NCI-H524 treated with DMSO at 0.1 percent for 48 hours (cell line): Measurements from ENCODE around the gene OPN1LW.
"Not testable (repeated sequence)": the region's sequence is repeated elsewhere in the genome, so short reads cannot be mapped to it uniquely, and the experiment has no call there.

Source experiments
- DNase-seq: peaks from one replicate; lab custom pipeline; 2025; lab: John Stamatoyannopoulos, UW

OPN1LW gene

DNA sequence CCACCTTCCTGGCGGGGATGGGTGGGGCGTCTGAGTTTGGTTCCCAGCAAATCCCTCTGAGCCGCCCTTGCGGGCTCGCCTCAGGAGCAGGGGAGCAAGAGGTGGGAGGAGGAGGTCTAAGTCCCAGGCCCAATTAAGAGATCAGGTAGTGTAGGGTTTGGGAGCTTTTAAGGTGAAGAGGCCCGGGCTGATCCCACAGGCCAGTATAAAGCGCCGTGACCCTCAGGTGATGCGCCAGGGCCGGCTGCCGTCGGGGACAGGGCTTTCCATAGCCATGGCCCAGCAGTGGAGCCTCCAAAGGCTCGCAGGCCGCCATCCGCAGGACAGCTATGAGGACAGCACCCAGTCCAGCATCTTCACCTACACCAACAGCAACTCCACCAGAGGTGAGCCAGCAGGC lies at the start of gene OPN1LW:
TSS of gene OPN1LW (plus strand) at position 234 of the 400 bp plus-strand sequence. CDS start at position 275, 41 bp downstream.
- not testable (repeated sequence) for DNase-seq

- DNase-seq: no peak
Measured at GRCh38 chrX:154094833-154095232, 49.2 kb upstream of the OPN1LW start.

DNA sequence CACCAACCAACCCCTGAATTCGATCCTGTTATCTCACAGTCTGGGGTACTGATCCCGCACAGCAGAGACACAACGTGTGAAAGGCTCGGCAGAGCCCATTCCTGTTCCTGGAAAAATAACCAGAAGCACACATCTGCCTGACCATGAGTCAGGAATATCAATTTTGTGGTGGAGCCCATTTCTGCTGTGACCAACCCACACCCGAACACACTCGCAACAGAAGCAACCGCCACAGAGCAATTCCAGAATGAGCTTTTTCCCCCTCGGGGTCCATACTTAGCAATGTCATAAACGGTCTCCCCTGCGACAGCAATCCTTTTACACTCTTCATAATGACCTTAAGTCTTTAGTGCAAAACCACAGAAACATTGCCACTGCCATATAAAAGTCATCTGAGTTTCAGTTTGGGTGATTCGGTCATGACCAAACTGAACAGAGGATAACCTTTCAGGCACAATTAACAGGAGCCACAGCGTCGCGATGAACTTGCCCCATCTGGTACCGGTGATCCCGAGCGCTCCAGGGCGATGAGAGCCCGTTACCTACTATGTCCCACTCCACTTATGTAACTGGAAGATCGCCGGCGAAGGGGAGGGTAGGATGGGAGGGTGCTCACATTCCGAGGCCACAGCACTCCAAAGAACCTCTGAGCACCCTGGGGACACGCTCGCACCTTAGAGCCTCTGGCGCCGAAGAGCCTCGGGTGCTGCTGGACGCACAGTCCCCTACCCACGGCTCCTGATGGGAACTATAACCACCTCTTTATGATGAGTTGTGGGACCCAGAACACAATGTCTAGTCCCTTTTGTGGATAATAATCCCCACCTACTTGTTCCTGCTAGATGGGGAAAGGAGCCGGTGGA lies 47.7 kb upstream of the OPN1LW start:
- DNase-seq: no peak

DNA sequence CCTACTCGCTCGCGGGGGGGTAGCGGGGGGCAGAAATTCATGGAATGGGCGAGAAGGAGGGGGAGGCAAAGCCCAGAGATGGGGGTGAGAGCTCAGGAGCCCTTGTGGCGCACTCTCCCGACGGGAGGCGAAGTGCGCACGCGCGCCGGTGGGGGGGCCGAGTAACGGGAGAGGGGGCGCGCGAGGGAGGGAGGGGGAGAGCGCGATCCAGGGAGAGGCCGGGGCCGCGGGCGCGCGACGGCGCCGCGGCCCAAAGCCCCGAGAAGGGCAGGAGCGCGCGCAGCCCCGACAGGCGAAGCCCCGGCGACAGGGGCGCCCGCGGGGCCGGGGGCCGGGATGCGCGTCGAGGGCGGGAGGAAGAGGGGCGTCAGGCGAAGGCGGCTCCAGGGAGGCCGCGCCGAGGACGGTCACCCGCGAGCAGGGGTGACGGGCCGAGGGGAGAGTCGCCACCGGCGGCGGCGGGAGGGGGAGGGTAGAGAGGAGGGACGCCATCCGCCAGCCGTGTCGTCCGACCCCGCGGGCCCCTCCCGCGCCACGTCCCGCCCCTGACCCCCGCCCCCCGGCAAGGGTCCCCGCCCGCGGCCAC lies 46.9 kb upstream of the OPN1LW start:
- DNase-seq: no peak

DNA sequence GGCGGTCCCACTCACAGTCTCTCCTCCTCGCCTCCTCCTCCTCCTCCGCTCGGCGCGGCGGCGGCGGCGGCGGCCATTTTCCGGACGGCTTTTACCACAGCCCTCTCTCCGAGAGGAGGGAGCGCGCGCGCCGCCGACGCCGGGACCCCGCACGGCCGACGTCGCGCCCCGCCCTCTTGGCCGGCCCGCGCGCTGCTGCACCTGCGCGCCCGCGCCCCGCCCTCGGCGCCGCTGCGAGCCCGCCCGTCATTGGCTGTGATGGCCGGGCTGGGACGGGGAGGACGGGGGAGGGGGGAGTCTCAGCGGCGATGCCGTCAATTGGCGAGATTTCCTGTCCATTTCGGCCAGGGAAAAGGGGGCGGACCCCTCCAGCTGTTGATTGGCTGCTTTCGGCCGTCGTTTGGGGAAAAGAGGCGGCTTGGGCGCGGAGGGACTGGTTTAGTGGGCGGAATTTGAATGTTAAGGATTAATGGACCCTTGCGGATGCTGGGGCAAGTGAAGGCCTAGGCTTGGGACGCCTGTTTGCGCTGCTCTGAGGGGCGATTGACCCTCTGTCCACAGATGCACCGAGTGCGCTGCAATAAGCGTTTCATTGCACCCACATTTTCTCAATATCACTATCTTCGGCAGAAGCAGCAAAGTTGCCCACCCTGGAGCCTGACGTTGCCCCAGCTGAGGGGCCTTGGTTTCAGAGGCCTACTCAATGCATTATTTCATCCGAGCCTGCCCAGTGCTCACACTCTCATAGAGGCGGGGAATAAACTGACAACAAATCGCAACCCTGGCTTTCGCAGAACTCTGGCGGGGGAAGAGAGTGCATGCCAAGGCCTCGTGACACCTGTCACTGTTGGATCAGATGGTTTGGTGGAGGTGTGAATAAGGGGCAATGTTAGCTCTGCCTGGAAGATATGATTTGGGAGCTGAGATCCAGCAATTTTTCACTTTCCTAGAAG lies 46.2 kb upstream of the OPN1LW start, which contains the start of gene MECP2:
TSS of gene MECP2 (minus strand) at position 129 of the 953 bp plus-strand sequence.
- peak; percentile 76 for DNase-seq

GRCh38 chrX:154098551-154098950 lies 45.5 kb upstream of the OPN1LW start:
- no peak for DNase-seq

- DNase-seq: no peak
Measured at GRCh38 chrX:154113729-154114128, 30.3 kb upstream of the OPN1LW start.

DNA sequence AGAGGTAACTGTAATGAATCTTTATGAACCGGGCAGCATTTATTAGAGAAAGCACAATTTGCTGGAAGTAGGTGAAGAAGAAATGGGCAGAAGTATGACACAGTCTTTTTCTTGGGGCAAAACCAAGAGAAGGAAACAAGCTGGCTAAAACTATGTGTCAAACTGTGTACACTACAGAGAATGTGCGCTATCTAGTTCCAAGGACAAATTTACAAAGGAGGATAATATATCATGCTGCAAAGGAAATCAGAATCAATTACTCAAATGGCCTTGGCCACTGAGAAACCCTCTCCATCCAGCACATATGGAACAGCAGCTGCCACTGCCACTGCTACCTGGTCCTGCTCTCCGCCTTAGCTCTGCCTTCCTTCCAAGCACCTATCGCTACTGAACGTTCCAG lies 29.4 kb upstream of the OPN1LW start:
- DNase-seq: no peak

- DNase-seq: no peak
Measured at GRCh38 chrX:154115071-154115470, 29.0 kb upstream of the OPN1LW start.

DNA sequence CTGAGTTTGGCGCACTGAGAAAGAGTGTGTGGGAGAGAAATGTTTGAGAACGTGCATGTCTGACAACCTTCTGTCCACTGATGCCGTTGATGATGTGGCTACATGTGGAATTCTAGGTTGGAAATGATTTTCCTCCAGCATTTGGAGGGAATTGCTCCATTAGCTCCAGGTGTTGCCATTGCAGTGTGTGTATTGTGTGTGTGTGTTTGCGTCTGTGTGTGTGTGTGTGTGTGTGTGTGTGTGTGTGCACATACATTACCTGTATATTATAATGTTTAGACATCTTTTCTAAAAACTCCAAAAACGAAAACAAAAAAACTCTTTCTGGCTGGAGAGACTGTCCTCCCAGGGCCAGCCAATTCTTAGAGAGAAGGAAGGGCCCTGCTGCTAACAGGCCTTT lies 28.3 kb upstream of the OPN1LW start:
- no peak for DNase-seq

- DNase-seq: no peak
Measured at GRCh38 chrX:154116426-154117211, 27.4 kb upstream of the OPN1LW start.

DNA sequence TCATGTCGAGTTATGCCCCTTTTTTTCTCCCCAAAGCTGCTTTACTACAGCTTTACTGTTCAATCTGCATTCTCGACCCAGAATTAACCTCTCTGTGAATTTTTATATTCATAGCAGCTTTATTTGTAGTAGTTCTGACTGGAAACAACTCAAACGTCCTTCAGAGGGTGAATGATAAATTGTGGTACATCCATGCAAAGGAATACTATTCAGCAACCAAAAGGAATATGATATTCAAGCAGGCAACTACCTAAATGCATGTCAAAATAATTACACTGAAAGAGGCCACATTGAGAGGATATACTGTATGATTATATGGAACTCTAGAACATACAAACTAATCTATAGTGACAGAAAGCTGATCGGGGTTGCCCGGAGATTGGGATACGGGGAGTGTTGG lies 26.5 kb upstream of the OPN1LW start:
- DNase-seq: no peak

DNA sequence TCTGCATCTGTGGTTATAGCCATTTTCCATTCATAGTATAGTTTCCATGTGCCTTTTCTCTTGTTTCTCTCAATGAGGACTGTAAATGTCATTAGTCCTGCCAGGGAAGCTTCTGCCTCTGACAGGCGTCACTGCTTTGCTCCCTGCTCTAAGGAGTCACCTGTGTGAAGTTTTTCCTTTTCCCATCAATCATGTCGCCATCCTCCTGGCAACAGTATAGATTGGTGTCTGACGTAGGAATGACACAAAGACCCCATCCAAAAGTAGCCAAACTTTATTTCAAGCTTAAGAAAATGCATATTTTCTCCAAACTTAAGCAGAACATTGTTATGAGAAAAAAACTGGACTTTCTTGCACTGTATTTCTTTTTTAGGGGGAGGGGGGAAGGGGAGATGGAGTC lies 23.5 kb upstream of the OPN1LW start:
- no peak for DNase-seq

DNA sequence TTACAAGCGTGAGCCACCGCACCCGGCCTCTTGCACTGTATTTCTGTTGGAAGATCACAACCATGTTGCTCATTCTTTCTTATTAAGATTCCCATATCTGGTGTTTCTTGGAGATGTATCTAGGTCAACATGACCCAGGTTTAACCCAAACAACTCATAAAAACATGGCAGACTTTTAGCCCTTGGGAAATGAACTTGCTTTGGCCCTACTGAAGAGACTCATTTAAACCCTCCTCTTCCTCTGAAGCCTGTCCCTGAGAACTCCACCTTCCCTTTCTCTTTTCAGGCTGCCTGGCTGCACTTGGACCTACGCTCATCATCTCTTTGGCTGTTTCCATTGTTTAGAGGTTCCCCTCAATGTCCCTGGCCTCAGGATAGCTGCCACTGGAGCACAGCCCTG lies 22.8 kb upstream of the OPN1LW start:
- no peak for DNase-seq

GRCh38 chrX:154121961-154122360 lies 22.1 kb upstream of the OPN1LW start:
- DNase-seq: no peak

- no peak for DNase-seq
Measured at GRCh38 chrX:154123241-154124219, 20.5 kb upstream of the OPN1LW start.

- DNase-seq: no peak
Measured at GRCh38 chrX:154125391-154126040, 18.5 kb upstream of the OPN1LW start.

GRCh38 chrX:154126101-154126500 lies 17.9 kb upstream of the OPN1LW start:
- no peak for DNase-seq

DNA sequence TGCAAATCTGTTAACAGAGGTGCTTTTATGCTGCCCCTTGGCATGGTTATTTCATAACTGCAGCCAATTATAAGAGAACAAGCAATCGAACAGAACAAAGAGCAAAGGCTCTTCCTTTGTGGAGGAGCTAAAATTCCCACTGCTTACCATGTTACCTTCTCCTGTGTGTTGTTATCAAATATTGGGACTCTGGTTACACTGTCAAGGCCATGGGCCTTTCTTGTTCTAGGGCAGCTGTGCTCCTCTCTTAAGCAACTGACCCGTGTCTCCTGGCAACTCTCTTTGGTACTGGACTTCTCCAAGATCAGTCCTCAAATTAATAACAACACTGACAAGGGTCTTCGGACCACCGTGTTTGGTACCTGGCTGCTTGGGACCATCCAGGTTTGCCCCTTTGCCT lies 12.1 kb upstream of the OPN1LW start:
- DNase-seq: no peak

- DNase-seq: no peak
Measured at GRCh38 chrX:154132366-154132765, 11.7 kb upstream of the OPN1LW start.
